ENCODE data around the gene PPARG. TPM values are rescaled to one million over a fixed set of nuclear protein-coding genes. Genes with fewer than 3 reads are reported as not detected.

Gene PPARG
- total and polyA plus RNA-seq, 2 of the 8 experiments (the other 6 are each of a cell fraction or from before 2014, with no cell fraction given) = 0.06 TPM; not detected in 1

DNA sequence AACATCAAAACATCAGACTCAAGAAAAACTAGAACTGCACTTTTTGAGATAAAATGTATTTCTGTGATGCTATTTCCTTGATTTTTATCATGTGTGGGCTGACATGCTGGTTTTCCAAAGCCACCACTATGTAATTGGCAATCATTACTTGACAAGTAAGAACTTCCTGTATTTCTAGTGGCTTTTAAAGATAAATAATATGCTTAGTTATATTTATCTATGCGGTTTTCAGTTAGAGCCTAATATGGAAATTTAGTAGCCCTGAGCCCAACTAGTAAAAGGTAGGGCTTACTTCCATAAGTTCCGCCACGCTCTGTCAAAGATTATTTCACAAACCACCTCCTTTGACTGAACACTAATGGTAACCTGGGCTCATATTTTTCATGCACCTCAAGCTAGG is 91.6 kb downstream of the PPARG start (continued):
- TF ChIP-seq, protein P1, sequence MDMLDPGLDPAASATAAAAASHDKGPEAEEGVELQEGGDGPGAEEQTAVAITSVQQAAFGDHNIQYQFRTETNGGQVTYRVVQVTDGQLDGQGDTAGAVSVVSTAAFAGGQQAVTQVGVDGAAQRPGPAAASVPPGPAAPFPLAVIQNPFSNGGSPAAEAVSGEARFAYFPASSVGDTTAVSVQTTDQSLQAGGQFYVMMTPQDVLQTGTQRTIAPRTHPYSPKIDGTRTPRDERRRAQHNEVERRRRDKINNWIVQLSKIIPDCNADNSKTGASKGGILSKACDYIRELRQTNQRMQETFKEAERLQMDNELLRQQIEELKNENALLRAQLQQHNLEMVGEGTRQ (IDR thresholded peaks at IDR 0.05; ENCODE audit: low read length) = no peak
- TF ChIP-seq TBP (IDR thresholded peaks at IDR 0.05; ENCODE audit: low read depth, low read length) (no peak), KDM1A (IDR thresholded peaks at IDR 0.05; ENCODE audit: borderline replicate concordance, low read length) (no peak), KDM4A (IDR thresholded peaks at IDR 0.05; ENCODE audit: low read depth, low read length, severe bottlenecking) (no peak), KDM5A (IDR thresholded peaks at IDR 0.05; ENCODE audit: low read length) (no peak), ASH2L (IDR thresholded peaks at IDR 0.05; ENCODE audit: low read length) (no peak), NRF1 (IDR thresholded peaks at IDR 0.05; ENCODE audit: low read depth, low read length) (no peak), SP1 (IDR thresholded peaks at IDR 0.05; ENCODE audit: low read depth, low read length) (no peak), SUZ12 (IDR thresholded peaks at IDR 0.05; ENCODE audit: low read length) (no peak), FOSL1 (IDR thresholded peaks at IDR 0.05; ENCODE audit: insufficient read depth, low read depth, low read length) (no peak)
